A549 (cell line): ENCODE measurements around the gene FHIT. TPM values are rescaled to one million over a fixed set of nuclear protein-coding genes. Genes with fewer than 3 reads are reported as not detected.
A peak's percentile ranks its signal among the peaks of the same experiment; 100 is the strongest.

ENCODE experiments used
- ATAC-seq, 2 experiments: fragments of 200-7000 bp in 1 of 2; fragments of >200 bp in 1 of 2; cut with Nextera tagmentation in 1 of 2; cut with Tn5 transposase in 1 of 2; 3 replicates each; pipeline versions ENCODE4 v1.8.0 to v1.9.1; 2018 to 2020; ENCODE audit warnings: mild to moderate bottlenecking in 1 of 2, moderate library complexity in 1 of 2
- CTCF ChIA-PET: fragments of 300-600 bp; sonication (Branson Sonifier 250); formaldehyde crosslinking; extraction: SDS; loops from one replicate; lab custom pipeline; 2021; ENCODE audit warnings: antibody characterized with exemption, inconsistent platforms; lab: Yijun Ruan, JAX
- POLR2A ChIA-PET: fragments of 350-600 bp; formaldehyde crosslinking; extraction: SDS; loops from one replicate; lab custom pipeline; 2021; ENCODE audit warnings: antibody characterized with exemption, inconsistent platforms; lab: Yijun Ruan, JAX
- DNase-seq, 2 experiments: peaks; one replicate each; pipeline versions ENCODE4 v3.0.0 to v3.0.0-alpha.2; 2011 to 2016; ENCODE audit warnings: low read depth in 1 of 2, low spot score in 1 of 2
- FAIRE-seq: peaks from 2 replicates; lab custom pipeline; 2011; peaks lifted over from hg19 to GRCh38; lab: Jason Lieb, UNC
- H3K27ac ChIP-seq, 2 experiments: fragments of >200 bp; sonication (Bioruptor Twin); formaldehyde crosslinking; 3 replicates each; pipeline ENCODE4 v1.5.1; 2016 to 2017
- H3K4me1 ChIP-seq: fragments of >200 bp; sonication (Bioruptor Twin); formaldehyde crosslinking; 3 replicates; pipeline ENCODE4 v1.6.1; 2016
- H3K4me2 ChIP-seq: fragments of >200 bp; sonication (Bioruptor Twin); formaldehyde crosslinking; 3 replicates; pipeline ENCODE4 v1.6.1; 2016
- H3K4me3 ChIP-seq: fragments of >200 bp; sonication (Bioruptor Twin); formaldehyde crosslinking; 3 replicates; pipeline ENCODE4 v1.5.1; 2016
- H3K9me3 ChIP-seq: fragments of >200 bp; sonication (Bioruptor Twin); formaldehyde crosslinking; 3 replicates; pipeline ENCODE4 v1.6.1; 2016
- CBX8 ChIP-seq: fragments of 200-600 bp; sonication (generic); IDR thresholded peaks from 2 replicates; pipeline ENCODE4 v1.6.1; 2016
- CHD4 ChIP-seq: fragments of 200-600 bp; sonication (generic); IDR thresholded peaks from 2 replicates; pipeline ENCODE4 v1.6.1; 2016; ENCODE audit warnings: antibody characterized with exemption, mild to moderate bottlenecking, borderline replicate concordance
- EHF ChIP-seq: fragments of 250-450 bp; sonication (Bioruptor Pico); IDR thresholded peaks from 2 replicates; pipeline ENCODE4 v1.5.0; 2020; ENCODE audit warnings: mild to moderate bottlenecking
- EHMT2 ChIP-seq: fragments of 200-600 bp; sonication (generic); IDR thresholded peaks from 2 replicates; pipeline ENCODE4 v1.6.1; 2016; ENCODE audit warnings: antibody characterized with exemption, low read depth, mild to moderate bottlenecking, moderate library complexity
- ESRRA ChIP-seq: fragments of 150-350 bp; IDR thresholded peaks from 2 replicates; pipeline ENCODE4 v1.6.1; 2014; ENCODE audit warnings: mild to moderate bottlenecking, low read length, borderline replicate concordance
- FOSL2 ChIP-seq, 2 experiments: fragments of 450-650 bp in 1 of 2; fragments of >200 bp in 1 of 2; sonication (Bioruptor Twin) in 1 of 2; formaldehyde crosslinking; IDR thresholded peaks; 2 replicates each; pipeline versions ENCODE4 v1.5.0 to v1.6.1; 2016 to 2020; ENCODE audit warnings: mild to moderate bottlenecking in 1 of 2, moderate library complexity in 1 of 2
- FOXS1 ChIP-seq: fragments of 250-450 bp; sonication (Bioruptor Pico); IDR thresholded peaks from 2 replicates; pipeline ENCODE4 v1.5.0; 2020; ENCODE audit warnings: mild to moderate bottlenecking, moderate library complexity
- GATA3 ChIP-seq: IDR thresholded peaks from 2 replicates; pipeline ENCODE4 v1.6.1; 2012; ENCODE audit warnings: borderline replicate concordance
- HEYL ChIP-seq: fragments of 250-450 bp; sonication (Bioruptor Pico); IDR thresholded peaks from 2 replicates; pipeline ENCODE4 v1.8.0; 2021; ENCODE audit warnings: mild to moderate bottlenecking, moderate library complexity
- HOXB13 ChIP-seq: fragments of 250-450 bp; sonication (Bioruptor Pico); IDR thresholded peaks from 2 replicates; pipeline ENCODE4 v1.5.0; 2020; ENCODE audit warnings: low read depth, mild to moderate bottlenecking, moderate library complexity
- JUNB ChIP-seq: fragments of >200 bp; sonication (Bioruptor Twin); formaldehyde crosslinking; IDR thresholded peaks from 2 replicates; pipeline ENCODE4 v1.6.1; 2016
- MAFK ChIP-seq: fragments of 450-650 bp; IDR thresholded peaks from 2 replicates; pipeline ENCODE4 v1.6.1; 2014; ENCODE audit not compliant: partially characterized antibody
- MAZ ChIP-seq: fragments of 150-350 bp; IDR thresholded peaks from 2 replicates; pipeline ENCODE4 v1.6.1; 2014; ENCODE audit warnings: antibody characterized with exemption, low read depth, low read length, borderline replicate concordance
- NR3C1 ChIP-seq: fragments of >200 bp; sonication (Bioruptor Twin); formaldehyde crosslinking; IDR thresholded peaks from 3 replicates; pipeline ENCODE4 v1.6.1; 2017
- PHF8 ChIP-seq: fragments of 200-600 bp; sonication (generic); IDR thresholded peaks from 2 replicates; pipeline ENCODE4 v1.6.1; 2016; ENCODE audit warnings: low read depth, mild to moderate bottlenecking, antibody characterized with exemption, moderate library complexity, borderline replicate concordance
- RARB ChIP-seq: fragments of 250-450 bp; sonication (Bioruptor Pico); IDR thresholded peaks from 2 replicates; pipeline ENCODE4 v1.8.0; 2021; ENCODE audit warnings: mild to moderate bottlenecking, moderate library complexity
- RCOR1 ChIP-seq: fragments of 150-350 bp; IDR thresholded peaks from 2 replicates; pipeline ENCODE4 v1.6.1; 2014; ENCODE audit warnings: antibody characterized with exemption, low read length, low read depth
- RNF2 ChIP-seq: fragments of 200-600 bp; sonication (generic); IDR thresholded peaks from 2 replicates; pipeline ENCODE4 v1.6.1; 2016; ENCODE audit warnings: low read depth, mild to moderate bottlenecking, antibody characterized with exemption, moderate library complexity, borderline replicate concordance
- TFCP2L1 ChIP-seq: fragments of 250-450 bp; sonication (Bioruptor Pico); IDR thresholded peaks from 2 replicates; pipeline ENCODE4 v1.5.0; 2021; ENCODE audit warnings: mild to moderate bottlenecking
- ZC3H11A ChIP-seq: fragments of 450-650 bp; IDR thresholded peaks from 2 replicates; pipeline ENCODE4 v1.6.1; 2014; ENCODE audit warnings: antibody characterized with exemption, mild to moderate bottlenecking
- ZNF302 ChIP-seq: fragments of 250-450 bp; sonication (Bioruptor Pico); IDR thresholded peaks from 2 replicates; pipeline ENCODE4 v1.9.0; 2021; ENCODE audit warnings: inconsistent platforms, mild to moderate bottlenecking, moderate library complexity
- ZSCAN20 ChIP-seq: fragments of 250-450 bp; sonication (Bioruptor Pico); IDR thresholded peaks from 2 replicates; pipeline ENCODE4 v1.8.0; 2022; ENCODE audit warnings: mild to moderate bottlenecking, moderate library complexity
- WGBS: methylation state at CpG from one replicate; pipeline ENCODE4 v1.1.6; 2017; ENCODE audit errors: missing lambda C conversion rate; 5-methylcytosine and 5-hydroxymethylcytosine counted together
- polyA plus RNA-seq, 4 experiments: library from polyadenylated mRNA; depleted of rRNA in 3 of 4; stranded (reverse); fragments of >200 nt; fragmentation: RNase III in 1 of 4; extraction: RNeasy Plus Mini Kit Qiagen cat#74134 plus additional on column Dnase treatment in 1 of 4; gene quantifications; 2 replicates in 3 of 4; 3 replicates in 1 of 4; pipeline ENCODE4 v1.2.3, GENCODE V29; 2011 to 2017
- TF ChIP-seq, protein P1 (sequence below): fragments of >200 bp; sonication (Bioruptor Twin); formaldehyde crosslinking; IDR thresholded peaks from 3 replicates; pipeline ENCODE4 v1.6.1; 2016
- TF ChIP-seq, protein P2 (sequence below): fragments of >200 bp; sonication (Bioruptor Twin); formaldehyde crosslinking; IDR thresholded peaks from 3 replicates; pipeline ENCODE4 v1.5.1; 2016
- TF ChIP-seq, protein P3 (sequence below): fragments of 250-450 bp; sonication (Bioruptor Pico); IDR thresholded peaks from 2 replicates; pipeline ENCODE4 v1.5.0; 2020; ENCODE audit warnings: low read depth, mild to moderate bottlenecking, moderate library complexity
- TF ChIP-seq, protein P4 (sequence below): fragments of 250-450 bp; sonication (Bioruptor Pico); IDR thresholded peaks from 2 replicates; pipeline ENCODE4 v1.5.0; 2021; ENCODE audit warnings: mild to moderate bottlenecking, moderate library complexity, borderline replicate concordance
- TF ChIP-seq, protein P5 (sequence below): fragments of >200 bp; sonication (Bioruptor Twin); formaldehyde crosslinking; IDR thresholded peaks from 2 replicates; pipeline ENCODE4 v1.6.1; 2016

Gene FHIT
- polyA plus RNA-seq, 2 of the 4 experiments (the other 2 are of a cell fraction): 0.76 to 0.92 TPM

DNA sequence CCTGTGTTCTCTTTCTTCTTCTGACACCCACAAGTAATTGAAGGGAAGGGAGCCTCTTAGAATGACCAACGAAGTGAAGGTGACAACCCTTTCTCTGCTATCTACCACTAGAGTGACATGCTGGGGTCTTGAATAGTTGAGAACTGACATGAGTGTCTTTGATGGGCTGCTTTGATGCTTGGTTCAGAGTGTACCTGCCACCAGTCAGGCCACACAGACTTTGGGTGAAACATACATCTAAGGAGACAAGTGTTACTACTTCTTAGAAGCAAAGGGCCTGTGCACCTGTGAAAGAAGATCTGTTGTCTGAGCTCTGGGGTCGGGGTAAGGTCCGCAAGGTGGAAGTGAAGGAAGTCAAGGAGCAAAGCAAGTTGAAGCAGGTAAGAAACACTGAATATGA is 1160.7 kb downstream of the FHIT start:
- DNase-seq: no peak
- no peak for FAIRE-seq
- WGBS: 18% methylated on average over 3 of the region's 3 CpGs
- ChIA-PET POLR2A (no interaction called here), CTCF (no interaction called here)
- TF ChIP-seq, protein P1, sequence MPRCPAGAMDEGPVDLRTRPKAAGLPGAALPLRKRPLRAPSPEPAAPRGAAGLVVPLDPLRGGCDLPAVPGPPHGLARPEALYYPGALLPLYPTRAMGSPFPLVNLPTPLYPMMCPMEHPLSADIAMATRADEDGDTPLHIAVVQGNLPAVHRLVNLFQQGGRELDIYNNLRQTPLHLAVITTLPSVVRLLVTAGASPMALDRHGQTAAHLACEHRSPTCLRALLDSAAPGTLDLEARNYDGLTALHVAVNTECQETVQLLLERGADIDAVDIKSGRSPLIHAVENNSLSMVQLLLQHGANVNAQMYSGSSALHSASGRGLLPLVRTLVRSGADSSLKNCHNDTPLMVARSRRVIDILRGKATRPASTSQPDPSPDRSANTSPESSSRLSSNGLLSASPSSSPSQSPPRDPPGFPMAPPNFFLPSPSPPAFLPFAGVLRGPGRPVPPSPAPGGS: no peak
- no peak for TF ChIP-seq EHMT2
- no peak for TF ChIP-seq TFCP2L1 (CRISPR knock-in tag)
- TF ChIP-seq GATA3: no peak
- no peak for TF ChIP-seq JUNB
- no peak for TF ChIP-seq CBX8
- no peak for TF ChIP-seq RCOR1
- TF ChIP-seq EHF (CRISPR knock-in tag): no peak
- TF ChIP-seq, protein P2, sequence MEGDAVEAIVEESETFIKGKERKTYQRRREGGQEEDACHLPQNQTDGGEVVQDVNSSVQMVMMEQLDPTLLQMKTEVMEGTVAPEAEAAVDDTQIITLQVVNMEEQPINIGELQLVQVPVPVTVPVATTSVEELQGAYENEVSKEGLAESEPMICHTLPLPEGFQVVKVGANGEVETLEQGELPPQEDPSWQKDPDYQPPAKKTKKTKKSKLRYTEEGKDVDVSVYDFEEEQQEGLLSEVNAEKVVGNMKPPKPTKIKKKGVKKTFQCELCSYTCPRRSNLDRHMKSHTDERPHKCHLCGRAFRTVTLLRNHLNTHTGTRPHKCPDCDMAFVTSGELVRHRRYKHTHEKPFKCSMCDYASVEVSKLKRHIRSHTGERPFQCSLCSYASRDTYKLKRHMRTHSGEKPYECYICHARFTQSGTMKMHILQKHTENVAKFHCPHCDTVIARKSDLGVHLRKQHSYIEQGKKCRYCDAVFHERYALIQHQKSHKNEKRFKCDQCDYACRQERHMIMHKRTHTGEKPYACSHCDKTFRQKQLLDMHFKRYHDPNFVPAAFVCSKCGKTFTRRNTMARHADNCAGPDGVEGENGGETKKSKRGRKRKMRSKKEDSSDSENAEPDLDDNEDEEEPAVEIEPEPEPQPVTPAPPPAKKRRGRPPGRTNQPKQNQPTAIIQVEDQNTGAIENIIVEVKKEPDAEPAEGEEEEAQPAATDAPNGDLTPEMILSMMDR: no peak
- no peak overlapping the region for H3K27ac ChIP-seq
- H3K4me2 ChIP-seq: no peak overlapping the region
- no peak for ATAC-seq
- no peak overlapping the region for H3K4me3 ChIP-seq
- no peaks in the 10 kb centered on the region for H3K9me3 ChIP-seq
- H3K4me1 ChIP-seq: no peaks in the 10 kb centered on the region

DNA sequence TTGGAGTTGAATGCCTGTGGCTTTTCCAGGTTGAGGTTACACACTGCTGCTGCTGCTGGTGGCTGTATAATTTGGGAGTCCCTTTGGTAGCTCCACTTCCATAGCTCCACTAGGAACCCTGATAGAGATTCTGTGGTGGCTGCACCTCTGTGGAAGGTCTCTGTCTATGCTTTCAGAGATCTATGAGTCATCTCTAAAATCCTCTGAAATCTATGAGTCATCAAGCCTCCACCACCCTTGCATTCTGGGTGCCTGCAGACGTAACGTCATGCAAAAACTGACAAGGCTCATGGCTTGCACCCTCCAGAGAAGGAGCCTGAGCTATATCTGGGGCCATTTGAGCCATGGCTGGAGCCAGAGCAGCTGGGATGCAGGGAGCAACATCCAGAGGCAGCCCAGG is 1164.4 kb downstream of the FHIT start:
- DNase-seq: no peak
- no peak for ATAC-seq
- no peak overlapping the region for H3K27ac ChIP-seq
- no peaks in the 10 kb centered on the region for H3K4me1 ChIP-seq
- CTCF ChIA-PET: interaction anchor here (0.6 kb wide), 1 partner anchor 685 kb away, joined by 3 read pairs; no protein-coding TSS in a partner anchor
- POLR2A ChIA-PET: no interaction called here
- TF ChIP-seq, protein P3, sequence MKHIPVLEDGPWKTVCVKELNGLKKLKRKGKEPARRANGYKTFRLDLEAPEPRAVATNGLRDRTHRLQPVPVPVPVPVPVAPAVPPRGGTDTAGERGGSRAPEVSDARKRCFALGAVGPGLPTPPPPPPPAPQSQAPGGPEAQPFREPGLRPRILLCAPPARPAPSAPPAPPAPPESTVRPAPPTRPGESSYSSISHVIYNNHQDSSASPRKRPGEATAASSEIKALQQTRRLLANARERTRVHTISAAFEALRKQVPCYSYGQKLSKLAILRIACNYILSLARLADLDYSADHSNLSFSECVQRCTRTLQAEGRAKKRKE: no peak
- TF ChIP-seq FOSL2 (IDR thresholded peaks at IDR 0.05) (no peak), FOSL2 (CRISPR knock-in tag; IDR thresholded peaks at IDR 0.05) (peak; percentile 58), RARB (CRISPR knock-in tag) (no peak), ESRRA (no peak)
- H3K4me3 ChIP-seq: no peak overlapping the region
- FAIRE-seq: no peak
- H3K9me3 ChIP-seq: no peaks in the 10 kb centered on the region
- WGBS: no CpG with 5 or more reads among the region's 2 CpGs
- no peak overlapping the region for H3K4me2 ChIP-seq

DNA sequence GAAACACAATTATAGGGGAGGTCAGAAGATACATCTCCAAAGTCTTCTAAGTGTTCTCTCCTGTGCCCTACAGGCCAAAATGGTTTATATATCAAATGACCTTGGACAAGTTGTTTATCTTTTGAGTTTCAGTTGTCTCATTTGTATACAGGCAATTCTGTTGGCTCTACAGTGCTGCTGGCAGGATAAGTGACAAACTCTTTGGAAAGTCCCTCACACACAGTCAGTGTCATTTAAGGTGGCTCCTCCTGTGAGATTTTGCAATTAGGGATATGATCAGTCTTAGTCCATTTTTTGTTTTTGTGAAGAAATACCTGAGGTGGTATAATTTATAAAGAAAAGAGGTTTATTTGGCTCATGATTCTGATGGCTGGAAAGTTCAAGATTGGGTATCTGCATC is 1165.6 kb downstream of the FHIT start:
- Histone ChIP-seq H3K4me1 (no peaks in the 10 kb centered on the region), H3K27ac (no peak overlapping the region), H3K9me3 (no peaks in the 10 kb centered on the region), H3K4me2 (no peak overlapping the region), H3K4me3 (no peak overlapping the region)
- ATAC-seq: no peak
- DNase-seq: no peak
- no peak for FAIRE-seq
- POLR2A ChIA-PET: no interaction called here
- no peak for TF ChIP-seq HOXB13
- TF ChIP-seq NR3C1: no peak
- TF ChIP-seq FOXS1: no peak
- no peak for TF ChIP-seq ZSCAN20 (CRISPR knock-in tag)
- no peak for TF ChIP-seq ESRRA
- no peak for TF ChIP-seq ZC3H11A
- TF ChIP-seq, protein P4, sequence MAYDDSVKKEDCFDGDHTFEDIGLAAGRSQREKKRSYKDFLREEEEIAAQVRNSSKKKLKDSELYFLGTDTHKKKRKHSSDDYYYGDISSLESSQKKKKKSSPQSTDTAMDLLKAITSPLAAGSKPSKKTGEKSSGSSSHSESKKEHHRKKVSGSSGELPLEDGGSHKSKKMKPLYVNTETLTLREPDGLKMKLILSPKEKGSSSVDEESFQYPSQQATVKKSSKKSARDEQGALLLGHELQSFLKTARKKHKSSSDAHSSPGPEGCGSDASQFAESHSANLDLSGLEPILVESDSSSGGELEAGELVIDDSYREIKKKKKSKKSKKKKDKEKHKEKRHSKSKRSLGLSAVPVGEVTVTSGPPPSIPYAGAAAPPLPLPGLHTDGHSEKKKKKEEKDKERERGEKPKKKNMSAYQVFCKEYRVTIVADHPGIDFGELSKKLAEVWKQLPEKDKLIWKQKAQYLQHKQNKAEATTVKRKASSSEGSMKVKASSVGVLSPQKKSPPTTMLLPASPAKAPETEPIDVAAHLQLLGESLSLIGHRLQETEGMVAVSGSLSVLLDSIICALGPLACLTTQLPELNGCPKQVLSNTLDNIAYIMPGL (CRISPR knock-in tag): no peak
- TF ChIP-seq, protein P1: no peak
- no peak for TF ChIP-seq HEYL (CRISPR knock-in tag)
- TF ChIP-seq CHD4: no peak
- TF ChIP-seq MAFK: no peak
- TF ChIP-seq EHF (CRISPR knock-in tag): no peak
- no peak for TF ChIP-seq ZNF302 (CRISPR knock-in tag)
- no peak for TF ChIP-seq MAZ
- no peak for TF ChIP-seq PHF8
- TF ChIP-seq, protein P5, sequence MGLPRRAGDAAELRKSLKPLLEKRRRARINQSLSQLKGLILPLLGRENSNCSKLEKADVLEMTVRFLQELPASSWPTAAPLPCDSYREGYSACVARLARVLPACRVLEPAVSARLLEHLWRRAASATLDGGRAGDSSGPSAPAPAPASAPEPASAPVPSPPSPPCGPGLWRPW: no peak
- no peak for TF ChIP-seq RNF2
- CTCF ChIA-PET: no interaction called here
